CD4-positive, alpha-beta T cell treated with Interleukin-12 subunit alpha and Interleukin-12 subunit beta, for 1 hour (primary cell): ENCODE results near the gene IGLL1.
"Not testable (repeated sequence)": the region's sequence is repeated elsewhere in the genome, so short reads cannot be mapped to it uniquely, and the experiment has no call there.

Source experiments
- DNase-seq: peaks from one replicate; pipeline ENCODE4 v3.0.0-alpha.2; 2020

IGLL1 gene

DNA sequence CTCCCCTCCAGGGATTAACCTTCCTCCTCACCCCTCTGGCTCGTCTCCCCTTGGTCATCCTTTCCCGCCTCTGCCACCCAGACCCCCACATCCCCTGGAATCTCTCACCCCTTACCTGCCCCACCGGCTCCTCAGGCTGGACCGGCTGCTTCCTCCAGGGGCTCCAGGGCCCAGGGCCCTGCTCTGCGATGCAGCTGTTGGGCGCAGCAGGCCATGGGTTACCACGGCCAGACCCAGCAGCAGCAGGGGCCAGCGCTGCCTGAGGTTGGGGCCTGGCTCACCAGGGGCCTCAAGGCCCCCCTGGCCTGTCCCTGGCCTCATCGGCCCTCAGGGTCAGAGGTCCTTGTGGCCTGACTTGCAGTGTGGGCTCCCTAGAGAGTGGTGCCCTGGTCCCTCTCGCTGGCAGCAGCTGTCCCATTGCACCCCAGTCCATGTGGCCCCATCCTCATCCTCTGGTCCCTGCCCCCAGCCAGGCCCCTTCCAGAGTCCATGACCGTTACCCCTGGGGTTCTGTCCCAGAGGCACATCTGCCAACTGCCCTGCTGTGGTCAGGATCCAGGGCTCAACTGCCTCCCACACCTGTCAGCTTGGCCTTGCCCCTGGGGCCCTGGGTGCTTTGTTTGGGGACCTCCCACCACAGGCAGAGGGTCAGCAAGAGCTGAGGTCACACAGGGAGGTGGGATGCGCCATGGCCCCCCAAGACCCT, at the start of gene IGLL1:
TSS of gene IGLL1 (minus strand) at position 421 of the 706 bp plus-strand sequence. CDS start at position 321, 100 bp downstream.
- no peak for DNase-seq

DNA sequence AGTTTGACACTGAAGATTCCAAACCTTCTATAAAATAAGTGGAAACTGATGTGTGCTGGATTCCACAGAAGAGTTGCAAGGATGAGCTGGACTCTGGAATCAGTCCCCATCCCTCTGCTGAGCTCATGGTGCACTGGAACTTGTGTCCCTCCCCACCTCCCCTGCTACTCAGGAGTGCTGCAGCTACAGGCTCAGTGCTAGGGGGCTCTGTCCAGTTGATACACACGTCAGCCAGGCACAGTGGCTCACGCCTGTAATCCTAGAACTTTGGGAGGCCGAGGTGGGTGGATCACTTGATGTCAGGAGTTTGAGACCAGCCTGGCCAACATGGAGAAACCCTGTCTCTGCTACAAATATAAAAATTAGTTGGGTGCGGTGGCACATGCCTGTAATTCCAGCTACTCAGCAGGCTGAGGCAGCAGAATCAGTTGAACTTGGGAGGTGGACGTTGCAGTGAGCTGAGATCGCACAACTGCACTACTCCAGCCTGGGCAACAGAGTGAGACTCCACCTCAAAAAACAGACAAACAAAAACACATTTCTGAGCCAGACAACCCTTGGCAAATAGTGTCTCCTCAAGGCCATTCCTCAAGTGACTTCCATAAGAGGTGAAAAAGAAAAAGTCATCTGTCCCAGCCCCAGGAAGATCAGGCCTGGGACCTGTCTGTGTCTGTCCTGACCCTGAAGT, 48.1 kb upstream of the IGLL1 start:
- DNase-seq = not testable (repeated sequence)

DNA sequence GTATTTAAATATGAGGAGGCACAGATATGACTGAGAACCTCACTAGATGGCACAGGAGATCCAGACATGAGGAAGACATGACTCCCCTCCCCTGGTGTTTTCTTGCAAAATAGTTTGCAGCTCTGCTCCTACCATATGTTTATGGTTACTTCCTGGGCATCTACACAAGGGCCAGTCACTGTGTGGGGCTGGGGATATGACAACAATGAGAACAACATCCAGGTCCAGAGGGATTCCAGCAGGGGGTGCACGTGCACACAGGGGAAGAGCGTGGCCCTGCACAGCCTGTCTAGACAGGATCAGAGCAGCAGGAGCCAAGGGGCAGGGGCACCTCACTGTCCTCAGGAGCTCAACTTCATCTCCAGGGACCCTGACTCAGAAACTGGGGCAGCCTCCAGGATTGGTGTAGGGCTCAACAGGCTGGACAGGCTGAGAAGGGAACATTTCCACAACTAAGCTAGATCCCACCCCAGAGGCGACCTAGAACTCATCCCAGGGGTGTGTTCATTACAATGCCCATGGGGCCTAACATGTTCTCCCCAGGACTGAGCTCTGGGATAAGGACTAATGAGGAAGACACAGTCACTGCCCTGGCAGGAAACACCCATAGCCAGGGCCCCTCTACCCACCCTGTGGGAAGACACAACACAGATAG, 47.4 kb upstream of the IGLL1 start:
- peak; percentile 64 for DNase-seq

DNA sequence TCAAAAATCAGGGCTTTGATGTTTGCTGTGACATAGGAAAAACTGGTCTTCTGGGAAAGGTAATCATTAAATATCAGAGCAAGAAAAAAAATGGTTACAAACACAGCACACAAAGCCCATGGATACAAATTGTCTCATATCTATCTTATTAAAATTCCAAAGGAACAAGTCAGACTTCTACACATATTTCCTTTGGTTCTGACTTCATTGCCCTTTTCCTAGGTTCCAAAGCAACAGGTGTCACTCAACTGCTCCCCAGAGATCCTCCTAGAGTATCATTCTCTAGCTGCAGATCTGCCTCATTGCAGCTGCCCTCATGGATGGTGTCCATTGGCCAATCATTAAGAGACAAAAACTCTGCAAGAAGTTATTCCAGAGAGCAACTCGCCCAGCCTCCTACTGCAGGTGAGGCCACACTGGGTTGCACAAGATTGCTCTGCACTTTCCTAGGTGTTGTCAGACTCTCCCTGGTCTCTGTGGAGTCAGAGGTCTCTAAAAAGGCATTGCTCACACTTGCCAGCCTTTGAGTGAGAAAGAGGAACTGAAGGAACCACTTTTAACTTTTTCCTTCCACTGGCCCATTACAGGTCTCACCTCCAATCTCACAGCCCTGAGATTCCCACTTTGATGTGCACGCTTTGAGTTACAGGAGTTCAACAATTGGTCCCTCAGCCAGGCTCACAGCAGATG, 46.3 kb upstream of the IGLL1 start:
- no peak for DNase-seq

DNA sequence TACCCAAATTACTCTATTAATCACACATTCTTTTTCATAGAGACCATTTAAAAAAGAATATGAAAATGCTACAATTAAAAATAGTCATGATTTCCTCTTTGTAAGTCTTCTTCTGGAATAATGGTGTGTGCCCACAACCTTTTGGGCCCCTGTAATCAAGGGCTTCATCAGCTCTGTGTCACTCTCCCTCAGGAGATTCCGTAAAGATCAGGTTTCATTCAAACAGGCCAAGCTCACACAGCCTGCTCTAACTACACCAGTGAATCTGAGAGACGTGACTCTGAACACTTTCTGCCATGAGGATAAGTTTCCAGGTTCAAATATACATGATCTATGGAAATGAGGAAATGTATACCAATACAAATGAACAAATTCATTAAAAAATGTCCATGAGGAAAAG, 42.5 kb upstream of the IGLL1 start:
- DNase-seq = no peak

DNA sequence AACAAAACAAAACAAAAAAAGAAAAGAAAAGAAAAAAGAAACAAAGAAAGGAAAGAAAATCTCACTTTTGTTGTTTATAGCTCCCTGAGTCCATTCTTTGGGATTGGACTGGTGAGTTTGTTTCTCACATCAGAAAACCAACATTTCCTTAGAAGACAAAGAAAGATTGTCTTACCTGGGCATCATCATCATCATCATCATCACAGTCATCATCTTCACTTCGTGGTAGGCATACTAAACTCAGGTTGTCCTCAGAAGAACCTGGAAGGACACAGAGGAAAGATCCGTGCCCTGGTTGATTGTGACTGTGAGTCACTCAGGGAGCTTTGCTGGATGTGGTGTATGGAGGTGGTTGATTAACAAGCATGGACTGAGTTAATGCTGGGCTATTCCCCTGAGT, 41.8 kb upstream of the IGLL1 start:
- not testable (repeated sequence) for DNase-seq

DNA sequence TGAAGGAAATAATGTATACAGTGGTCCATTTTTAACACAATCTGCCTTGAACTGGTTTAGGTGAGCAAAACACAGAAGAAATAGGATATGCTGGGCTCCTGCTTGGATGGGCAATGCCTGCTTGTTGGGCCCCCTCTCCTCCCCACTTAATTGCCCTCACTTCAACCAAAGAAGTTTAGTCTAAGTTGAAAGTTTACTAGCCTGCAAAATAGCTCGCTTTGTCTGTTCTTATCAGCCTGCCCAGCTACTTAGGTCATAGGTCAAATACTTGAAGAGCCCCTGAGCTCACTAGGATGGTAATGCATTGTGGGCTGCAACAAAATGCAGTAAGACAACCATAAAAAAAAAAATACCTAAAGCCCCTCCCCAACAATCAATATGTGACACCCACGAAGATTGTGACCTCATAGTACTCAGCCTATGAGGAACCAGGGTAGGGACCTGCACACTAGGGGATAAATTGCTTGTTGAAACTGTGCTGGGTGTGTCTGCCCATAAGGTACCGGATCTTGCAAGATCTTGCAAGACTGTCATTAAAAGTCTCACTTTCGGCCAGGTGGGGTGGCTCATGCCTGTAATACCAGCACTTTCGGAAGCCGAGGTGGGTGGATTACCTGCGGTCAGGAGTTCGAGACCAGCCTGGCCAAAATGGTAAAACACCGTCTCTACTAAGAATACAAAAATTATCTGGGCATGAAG, 41.1 kb upstream of the IGLL1 start:
- DNase-seq = no peak

DNA sequence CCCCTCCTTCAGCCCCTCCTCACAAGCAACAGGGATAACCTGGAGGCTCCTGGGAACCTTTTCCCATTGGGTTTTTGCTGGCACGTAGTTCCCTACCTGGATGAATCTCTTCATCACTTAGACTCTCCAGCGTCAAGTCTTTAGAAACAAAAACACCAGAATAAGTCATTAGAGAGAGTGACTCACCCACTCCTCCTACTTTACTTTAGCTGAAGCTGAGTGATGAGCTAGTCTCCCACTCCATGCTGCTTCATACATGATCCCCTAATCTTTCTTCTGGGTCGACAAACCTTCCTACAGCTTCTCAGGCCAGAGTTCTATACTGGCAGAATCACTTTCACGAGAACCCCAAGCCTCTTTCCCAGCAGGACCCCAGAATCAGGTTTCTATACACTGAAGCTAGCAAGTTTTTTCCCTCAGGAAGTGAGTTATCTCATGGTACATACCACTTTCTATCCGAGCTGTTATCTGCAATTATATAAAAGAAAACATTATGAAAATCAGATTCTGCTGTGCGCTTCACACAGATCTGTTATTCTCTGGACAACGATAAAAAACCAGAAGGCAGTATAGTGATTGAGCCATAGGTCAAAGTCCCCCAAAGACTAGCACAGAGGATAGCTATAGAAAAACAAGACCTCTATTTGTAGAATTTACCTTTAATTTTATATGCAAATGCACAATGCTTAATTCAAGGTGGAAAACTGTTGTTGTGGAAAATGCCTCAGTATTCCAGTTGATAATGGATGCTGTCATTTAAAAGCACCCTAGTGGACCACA, 33.3 kb upstream of the IGLL1 start:
- no peak for DNase-seq

DNA sequence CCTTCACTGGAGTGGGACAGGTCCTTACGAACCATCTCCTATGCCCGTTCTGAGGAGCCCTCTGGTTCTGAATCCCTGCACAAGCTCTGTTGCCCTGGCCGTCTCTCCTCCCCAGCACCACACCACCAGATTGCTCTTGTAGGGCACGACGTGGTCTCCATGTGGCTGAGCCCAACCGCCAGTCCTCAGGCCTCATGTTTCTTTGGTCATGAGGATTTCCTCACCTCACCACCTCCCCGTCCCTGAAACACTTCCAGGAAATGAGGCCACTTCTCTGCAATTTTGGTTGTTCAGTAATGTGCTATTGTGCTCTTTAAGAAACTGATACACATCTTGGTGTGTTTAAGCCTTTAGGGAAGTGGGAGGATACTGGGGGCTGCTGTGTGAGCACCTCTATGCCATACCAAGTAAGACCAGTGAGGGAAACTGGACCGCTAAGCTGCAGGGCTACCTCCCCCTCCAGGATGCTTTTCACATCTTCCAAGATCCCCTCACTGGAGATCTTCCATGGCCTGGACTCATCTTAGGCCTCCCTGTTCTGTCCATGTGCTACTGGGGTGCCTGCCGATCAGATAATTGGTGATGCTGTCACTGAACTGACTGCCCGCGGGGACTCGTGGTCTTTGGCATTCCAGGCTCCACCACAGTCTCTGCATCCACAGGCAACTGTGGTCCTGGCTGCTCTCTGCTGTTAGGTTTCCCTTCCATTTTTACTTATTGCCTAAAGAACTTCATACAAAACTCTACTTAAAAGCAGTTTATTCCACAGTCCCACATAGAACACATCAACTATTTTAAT, 30.1 kb upstream of the IGLL1 start:
- DNase-seq = no peak

DNA sequence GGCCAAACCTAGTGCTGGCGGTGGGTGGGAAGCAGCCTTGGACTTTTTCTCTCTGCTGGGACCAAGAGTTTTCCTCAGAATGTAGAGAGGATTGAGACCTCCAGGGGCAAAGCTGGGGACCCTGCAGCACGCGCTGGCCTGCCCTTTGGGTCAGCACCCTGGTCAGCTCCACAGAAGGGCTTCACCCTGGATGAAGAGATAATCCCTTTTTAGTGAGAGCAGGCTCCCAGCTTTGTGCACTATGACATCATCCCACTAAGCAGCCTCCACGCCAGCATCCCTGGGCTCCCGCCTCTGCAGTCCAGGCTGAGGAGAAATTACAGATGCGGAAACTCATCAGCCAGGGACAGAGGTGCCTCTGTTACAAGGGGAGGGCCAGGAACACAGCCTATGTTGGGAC, 28.5 kb upstream of the IGLL1 start:
- no peak for DNase-seq

DNA sequence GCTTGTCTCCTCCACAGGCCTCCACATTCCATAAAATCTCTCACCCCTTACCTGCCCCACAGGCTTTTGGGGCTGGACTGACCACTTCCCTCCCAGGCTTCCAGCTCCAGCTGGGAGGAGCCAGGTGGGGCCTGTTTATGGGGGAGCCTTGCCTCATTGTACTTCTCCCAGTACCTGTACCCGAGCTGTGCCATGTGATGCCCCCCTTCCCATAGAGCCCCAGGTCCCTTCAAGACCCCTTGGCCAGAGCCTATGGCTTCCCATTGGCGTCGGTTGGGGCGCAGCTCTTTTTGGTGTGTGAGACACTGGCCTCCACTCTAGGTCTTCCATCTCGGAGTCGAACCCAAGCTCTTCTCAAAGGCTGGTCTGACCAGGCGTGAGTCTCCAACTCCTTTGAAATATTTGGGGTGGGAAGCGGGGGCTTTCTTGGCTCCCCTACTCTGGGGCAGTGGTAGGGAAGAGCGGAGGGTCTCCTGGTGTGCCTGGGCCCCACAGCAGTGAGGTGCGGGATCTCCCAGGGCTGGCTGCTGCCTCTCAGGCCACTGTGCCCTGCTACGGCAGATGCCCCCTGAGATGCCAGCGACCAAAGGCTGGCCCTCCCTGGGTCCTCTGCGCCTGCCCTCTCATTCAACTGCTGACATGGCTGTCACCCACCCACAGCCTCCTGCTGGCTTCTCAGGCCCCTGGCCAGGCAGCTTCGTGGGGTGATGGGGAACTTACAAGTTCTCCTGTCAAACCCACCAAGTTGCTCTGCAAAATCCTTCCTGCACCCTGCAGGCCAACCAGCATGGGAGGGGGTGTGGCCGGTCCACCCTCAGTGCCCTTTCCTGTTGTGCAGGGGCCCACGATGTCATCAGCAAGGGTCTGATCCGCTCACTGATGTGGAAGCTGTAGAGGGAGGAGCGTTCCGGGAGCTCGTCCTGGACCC, 26.4 kb upstream of the IGLL1 start:
- no peak for DNase-seq

DNA sequence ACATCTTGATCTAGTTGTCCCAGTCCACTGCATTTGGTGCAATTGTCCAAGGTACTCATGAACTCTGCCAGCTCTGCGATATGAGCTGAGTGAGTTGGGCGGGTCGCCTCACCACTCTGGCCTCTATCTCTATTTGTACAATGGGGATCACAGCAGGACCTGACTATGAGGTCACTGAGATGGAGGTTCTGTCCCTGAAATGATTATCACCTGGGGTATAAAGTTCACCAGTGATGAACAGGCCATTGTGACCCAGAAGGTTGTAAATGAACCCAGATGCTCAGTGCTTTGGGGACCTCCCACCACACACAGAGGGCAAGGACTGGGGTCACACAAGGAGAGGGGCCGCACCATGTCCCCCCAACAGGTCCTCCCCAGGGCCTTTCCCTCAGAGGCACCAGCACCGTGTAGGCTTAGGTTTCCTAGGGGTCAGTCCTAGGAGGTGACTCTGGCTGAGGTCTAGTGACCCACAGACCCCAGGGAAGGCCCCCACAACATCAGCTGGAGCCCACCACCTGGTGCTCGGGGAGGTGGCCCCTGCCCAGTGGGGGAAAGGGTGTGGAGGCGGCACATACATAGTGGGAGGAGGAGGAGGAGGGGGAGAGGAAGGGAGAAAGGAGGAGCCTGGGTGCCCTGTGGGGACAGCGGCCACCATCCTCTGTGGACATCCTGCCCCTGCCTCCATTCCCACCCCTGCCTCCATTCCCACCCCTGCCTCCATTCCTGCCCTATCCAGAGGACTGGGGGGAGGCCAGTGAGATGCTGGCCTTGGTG, 25.0 kb upstream of the IGLL1 start:
- DNase-seq = no peak

DNA sequence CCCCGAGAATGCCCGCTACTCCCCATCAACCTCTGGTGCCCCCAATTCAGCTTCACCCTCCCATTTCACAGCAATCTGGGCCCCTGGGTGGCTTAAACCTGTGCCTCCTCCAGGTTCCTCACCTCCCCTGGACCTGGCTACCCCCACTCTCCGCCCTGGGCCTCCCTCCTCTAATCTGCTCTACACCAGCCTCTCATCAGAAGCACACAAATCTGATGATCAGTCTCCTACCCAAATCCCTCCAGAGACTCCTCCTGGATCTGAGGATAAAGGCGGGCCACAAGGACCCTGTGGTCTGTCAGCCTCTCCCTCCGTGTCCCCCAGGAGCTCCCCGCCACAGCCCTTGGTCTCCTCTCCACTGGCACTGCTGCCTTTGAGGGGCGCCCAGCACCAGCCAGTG, 23.2 kb upstream of the IGLL1 start:
- DNase-seq = no peak

DNA sequence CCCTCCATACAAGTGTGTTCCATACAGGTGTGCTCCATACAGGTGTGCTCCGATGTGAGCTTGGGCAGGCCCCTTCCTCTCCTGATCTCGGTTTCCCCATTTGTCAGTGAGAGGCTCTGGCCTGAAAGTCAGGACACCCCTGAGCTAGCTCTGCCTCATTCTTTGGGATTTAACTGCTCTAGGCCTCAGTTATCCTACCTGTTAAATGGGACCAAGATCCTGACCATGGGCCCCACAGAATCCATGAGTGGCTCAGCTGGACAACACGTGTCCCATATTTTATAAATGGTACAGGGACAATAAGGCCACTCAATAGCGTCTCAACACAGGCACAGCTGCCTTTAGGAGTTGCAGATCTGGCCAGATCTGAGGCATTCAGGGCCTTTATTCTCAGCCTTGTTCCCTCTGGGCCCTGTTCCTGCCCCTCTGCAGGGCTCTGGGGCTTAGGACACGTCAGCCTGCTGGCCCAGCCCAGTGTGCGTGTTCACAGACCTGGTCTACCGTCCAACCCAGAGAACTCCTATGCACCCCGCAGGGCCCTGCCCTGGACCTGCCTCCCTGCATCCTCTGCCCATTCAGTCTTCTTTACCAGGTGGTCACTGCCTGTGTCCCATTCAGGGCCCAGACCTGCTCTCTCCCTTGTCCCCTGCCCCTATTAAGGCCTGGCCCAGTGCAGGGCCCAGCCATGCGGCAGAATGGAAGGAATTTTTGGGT, 18.9 kb upstream of the IGLL1 start:
- no peak for DNase-seq

DNA sequence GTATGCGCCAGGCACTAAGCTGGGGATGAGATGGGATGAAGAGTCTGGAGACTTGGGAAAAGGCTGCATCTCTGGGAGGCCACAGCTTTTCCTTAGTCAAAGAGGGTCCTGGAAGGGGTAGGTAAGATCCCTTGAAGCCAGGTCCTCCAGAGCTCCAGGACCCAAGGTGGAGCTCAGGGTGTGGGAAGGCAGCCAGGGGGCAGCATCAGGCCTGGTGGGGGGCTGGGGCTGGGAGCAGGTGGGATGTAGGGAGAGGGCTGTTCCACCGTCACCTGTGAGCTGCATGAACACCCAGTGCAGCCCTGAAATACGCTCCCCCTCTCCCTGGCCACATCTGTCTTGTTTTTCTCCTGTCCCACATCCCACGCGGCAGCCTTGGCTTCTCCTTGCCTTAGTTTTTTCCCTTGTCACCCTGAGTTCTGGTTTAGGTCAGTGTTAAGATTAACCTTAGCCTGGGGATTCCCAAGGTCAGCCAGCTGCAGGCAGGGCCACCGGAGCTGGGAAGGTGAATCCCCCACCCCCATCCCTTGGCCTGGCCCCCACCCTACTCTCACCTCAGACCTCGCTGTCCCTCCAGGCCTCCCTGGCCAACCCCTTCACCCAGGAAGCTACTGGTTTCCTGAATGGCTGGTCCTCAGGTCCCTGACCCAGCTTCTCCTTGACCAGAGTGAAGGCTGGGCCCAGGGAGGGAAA, 17.6 kb upstream of the IGLL1 start:
- not testable (repeated sequence) for DNase-seq

DNA sequence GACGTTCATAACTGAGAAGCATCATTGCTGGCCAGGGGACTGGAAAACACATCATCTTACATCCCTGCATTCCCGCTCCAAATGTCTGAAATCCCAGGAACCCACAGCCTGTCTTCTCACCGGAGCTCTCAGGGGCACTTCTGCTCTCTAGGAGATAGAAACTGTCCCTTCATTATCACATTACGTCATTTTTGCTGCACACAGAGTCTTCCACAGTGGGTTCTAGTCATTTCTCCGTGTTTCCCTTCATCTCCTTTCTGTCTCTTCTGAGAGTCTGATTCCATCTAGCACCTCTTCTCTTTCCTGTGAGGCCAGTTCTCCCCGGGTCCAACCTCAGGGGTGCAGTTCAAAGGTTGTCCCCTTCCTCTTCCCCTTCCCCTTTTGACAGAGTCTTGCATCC, 15.8 kb upstream of the IGLL1 start:
- not testable (repeated sequence) for DNase-seq

DNA sequence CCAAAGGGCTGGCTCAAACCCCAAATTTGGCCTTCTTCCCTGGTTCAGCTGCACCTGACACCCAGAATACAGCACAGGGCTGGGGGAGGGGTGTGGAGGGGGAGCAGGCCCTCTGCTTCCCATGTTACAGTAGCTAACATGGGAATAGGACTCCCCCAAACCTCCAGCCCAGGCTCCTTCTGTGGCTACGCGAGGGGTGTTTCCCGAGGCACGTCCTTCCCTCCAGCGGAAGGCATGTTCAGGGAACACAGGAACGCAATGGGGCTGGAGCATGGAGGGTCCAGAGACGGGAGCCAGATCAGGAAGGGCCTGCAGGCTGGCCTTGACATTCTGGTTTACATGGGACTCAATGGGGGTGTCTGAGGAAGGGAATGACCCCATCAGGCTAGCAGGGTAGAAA, 11.8 kb upstream of the IGLL1 start:
- DNase-seq = no peak
